ENCODE data around the gene MANF.

Gene MANF

GRCh38 chr3:51388286-51389029 lies 3.4 kb downstream of the MANF start:
- Histone ChIP-seq H2AFZ (ENCODE audit: low read depth, low read length) (no peak overlapping the region), H3K4me2 (ENCODE audit: low read length) (0 out of 2 replicates have a peak overlapping the region, but pooled peaks have one; percentile 7), H3K27me3 (ENCODE audit: low read depth, low read length) (no peaks in the 10 kb centered on the region), H3K9me3 (ENCODE audit: insufficient read depth, low read length) (no peaks in the 10 kb centered on the region), H3K79me2 (ENCODE audit: low read length) (peaks cover 75% of the 10 kb centered on the region), H3K36me3 (replicated peaks; ENCODE audit: low read depth, low read length) (peaks cover 54% of the 10 kb centered on the region), H4K20me1 (ENCODE audit: insufficient read depth, low read length) (peaks cover 28% of the 10 kb centered on the region), H3K4me1 (ENCODE audit: low read length) (peaks cover 43% of the 10 kb centered on the region), H3K9ac (ENCODE audit: low read length) (no peak overlapping the region), H3K27ac (ENCODE audit: low read length) (0 out of 2 replicates have a peak overlapping the region, but pooled peaks have one; percentile 7), H3K4me3 (ENCODE audit: low read length) (no peak overlapping the region)
- TF ChIP-seq EZH2phosphoT487 (IDR thresholded peaks at IDR 0.05; ENCODE audit: low read depth) (no peak), CTCF (IDR thresholded peaks at IDR 0.05; ENCODE audit: low read depth, low read length) (peak; percentile 32)

GRCh38 chr3:51389423-51390183 lies 4.5 kb downstream of the MANF start:
- Histone ChIP-seq H3K4me1 (ENCODE audit: low read length) (peaks cover 42% of the 10 kb centered on the region), H3K79me2 (ENCODE audit: low read length) (peaks cover 75% of the 10 kb centered on the region), H4K20me1 (ENCODE audit: insufficient read depth, low read length) (peaks cover 39% of the 10 kb centered on the region), H3K9me3 (ENCODE audit: insufficient read depth, low read length) (no peaks in the 10 kb centered on the region), H3K36me3 (replicated peaks; ENCODE audit: low read depth, low read length) (peaks cover 65% of the 10 kb centered on the region), H3K4me3 (ENCODE audit: low read length) (no peak overlapping the region), H2AFZ (ENCODE audit: low read depth, low read length) (no peak overlapping the region), H3K27me3 (ENCODE audit: low read depth, low read length) (no peaks in the 10 kb centered on the region), H3K4me2 (ENCODE audit: low read length) (peak overlapping the region; percentile 85), H3K27ac (ENCODE audit: low read length) (peak overlapping the region; percentile 37), H3K9ac (ENCODE audit: low read length) (no peak overlapping the region)
- peak; percentile 89 for TF ChIP-seq CTCF (IDR thresholded peaks at IDR 0.05; ENCODE audit: low read depth, low read length)
- no peak for TF ChIP-seq EZH2phosphoT487 (IDR thresholded peaks at IDR 0.05; ENCODE audit: low read depth)

- H3K9me3 ChIP-seq (ENCODE audit: insufficient read depth, low read length), result no peaks in the 10 kb centered on the region
- peaks cover 47% of the 10 kb centered on the region for H4K20me1 ChIP-seq (ENCODE audit: insufficient read depth, low read length)
- H3K4me1 ChIP-seq (ENCODE audit: low read length), result peaks cover 46% of the 10 kb centered on the region
- H2AFZ ChIP-seq (ENCODE audit: low read depth, low read length), result no peak overlapping the region
- TF ChIP-seq CTCF (IDR thresholded peaks at IDR 0.05; ENCODE audit: low read depth, low read length) (peak; percentile 82; the same call in 1 of the 2 replicates), EZH2phosphoT487 (IDR thresholded peaks at IDR 0.05; ENCODE audit: low read depth) (no peak)
- H3K4me2 ChIP-seq (ENCODE audit: low read length), result peak overlapping the region; percentile 85
- peaks cover 78% of the 10 kb centered on the region for H3K79me2 ChIP-seq (ENCODE audit: low read length)
- H3K36me3 ChIP-seq (replicated peaks; ENCODE audit: low read depth, low read length), result peaks cover 74% of the 10 kb centered on the region
- no peaks in the 10 kb centered on the region for H3K27me3 ChIP-seq (ENCODE audit: low read depth, low read length)
- H3K27ac ChIP-seq (ENCODE audit: low read length), result peak overlapping the region; percentile 37
- H3K9ac ChIP-seq (ENCODE audit: low read length), result peak overlapping the region; percentile 48; the same call in 1 of the 2 replicates
- H3K4me3 ChIP-seq (ENCODE audit: low read length), result peak overlapping the region; percentile 73
Observed at GRCh38 chr3:51390246-51391074, 5.4 kb downstream of the MANF start.

Measured in OCI-LY3 (cell line).